ENCODE measurements around the gene CCNG1. TPM values are rescaled to one million over a fixed set of nuclear protein-coding genes. Genes with fewer than 3 reads are reported as not detected.

The CCNG1 gene, protein sequence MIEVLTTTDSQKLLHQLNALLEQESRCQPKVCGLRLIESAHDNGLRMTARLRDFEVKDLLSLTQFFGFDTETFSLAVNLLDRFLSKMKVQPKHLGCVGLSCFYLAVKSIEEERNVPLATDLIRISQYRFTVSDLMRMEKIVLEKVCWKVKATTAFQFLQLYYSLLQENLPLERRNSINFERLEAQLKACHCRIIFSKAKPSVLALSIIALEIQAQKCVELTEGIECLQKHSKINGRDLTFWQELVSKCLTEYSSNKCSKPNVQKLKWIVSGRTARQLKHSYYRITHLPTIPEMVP
- total RNA-seq (2014; rRNA removed; shearing (Covaris generic)) = 94.3 and 95.6 TPM in 2 replicates

DNA sequence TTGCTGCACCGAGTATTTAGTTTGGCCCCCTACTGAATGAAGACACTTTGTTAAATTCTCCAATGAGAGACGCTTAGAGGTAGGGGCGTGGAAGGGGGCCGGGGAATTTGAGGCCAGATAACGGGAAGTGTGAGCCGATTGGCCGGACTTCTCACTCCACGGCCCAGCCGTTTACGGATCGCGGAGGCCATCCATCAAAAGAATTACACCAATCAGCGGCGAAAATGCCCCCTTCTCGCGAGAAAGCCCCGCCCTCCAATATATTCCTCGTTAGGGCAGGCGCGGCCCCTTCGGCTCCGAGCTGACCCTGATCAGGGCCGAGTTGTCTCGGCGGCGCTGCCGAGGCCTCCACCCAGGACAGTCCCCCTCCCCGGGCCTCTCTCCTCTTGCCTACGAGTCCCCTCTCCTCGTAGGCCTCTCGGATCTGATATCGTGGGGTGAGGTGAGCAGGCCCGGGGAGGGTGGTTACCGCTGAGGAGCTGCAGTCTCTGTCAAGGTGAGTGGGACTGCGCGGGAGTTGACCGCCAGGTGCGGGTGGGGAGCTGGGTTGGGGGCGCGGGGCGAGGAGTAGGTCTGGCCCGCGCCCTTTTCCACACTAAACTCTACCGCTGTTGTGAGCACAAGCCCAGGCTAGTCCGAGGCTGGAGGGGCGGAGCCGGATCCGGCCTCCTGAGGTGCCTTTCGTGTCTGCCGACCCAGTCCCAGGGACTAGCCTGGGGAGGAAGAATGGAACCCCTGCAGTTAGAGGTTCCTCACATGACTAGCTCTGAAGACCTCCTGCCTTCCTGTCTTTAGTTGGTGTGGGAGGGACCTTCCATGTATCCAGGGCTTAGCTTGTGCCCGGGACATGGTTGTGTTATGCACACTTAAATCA lies at the start of gene CCNG1:
Gene CCNG1, plus strand, starts transcription at position 287 of the 874 bp plus-strand sequence. CDS start 1,662 bp downstream, outside the sequence.

DNA sequence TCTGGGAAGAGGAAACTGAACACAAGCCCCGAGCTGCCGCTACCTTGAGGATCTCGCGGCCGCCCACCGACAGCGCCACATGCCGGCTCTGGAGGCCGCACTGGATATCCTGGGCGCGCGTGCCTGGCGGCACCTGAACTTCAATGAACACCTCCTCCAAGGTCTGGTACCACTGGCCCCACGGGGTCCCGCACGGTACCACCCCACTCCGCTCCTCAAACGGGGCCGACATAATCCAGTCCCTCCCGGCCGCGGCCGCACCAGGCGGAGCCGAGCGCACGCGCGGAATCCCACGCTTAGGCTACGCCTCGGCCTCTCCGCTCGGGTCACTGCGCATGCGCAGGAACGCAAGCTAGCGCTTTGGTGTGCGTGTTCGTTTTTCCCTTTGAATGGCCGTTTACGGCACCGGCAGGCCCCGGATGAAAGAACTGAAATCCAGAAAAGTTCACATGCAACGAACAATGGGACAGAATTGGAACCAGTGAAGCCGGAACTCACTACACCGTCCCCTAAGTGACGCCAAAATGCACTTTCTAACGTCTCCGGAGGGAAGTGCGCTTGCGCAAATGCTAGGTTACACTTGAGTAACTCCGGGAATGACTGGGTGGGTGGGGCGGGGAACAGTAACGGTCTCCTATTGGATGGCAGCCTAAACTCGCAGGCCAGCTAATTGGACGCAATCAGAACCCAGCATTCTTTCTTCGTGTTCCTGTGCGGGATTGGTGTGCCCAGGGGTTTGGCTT lies 22.6 kb downstream of the CCNG1 start, which contains the start of gene NUDCD2:
Gene NUDCD2, minus strand, starts transcription at position 284 of the 743 bp plus-strand sequence. Its CDS starts 52 bp downstream, at position 232.

DNA sequence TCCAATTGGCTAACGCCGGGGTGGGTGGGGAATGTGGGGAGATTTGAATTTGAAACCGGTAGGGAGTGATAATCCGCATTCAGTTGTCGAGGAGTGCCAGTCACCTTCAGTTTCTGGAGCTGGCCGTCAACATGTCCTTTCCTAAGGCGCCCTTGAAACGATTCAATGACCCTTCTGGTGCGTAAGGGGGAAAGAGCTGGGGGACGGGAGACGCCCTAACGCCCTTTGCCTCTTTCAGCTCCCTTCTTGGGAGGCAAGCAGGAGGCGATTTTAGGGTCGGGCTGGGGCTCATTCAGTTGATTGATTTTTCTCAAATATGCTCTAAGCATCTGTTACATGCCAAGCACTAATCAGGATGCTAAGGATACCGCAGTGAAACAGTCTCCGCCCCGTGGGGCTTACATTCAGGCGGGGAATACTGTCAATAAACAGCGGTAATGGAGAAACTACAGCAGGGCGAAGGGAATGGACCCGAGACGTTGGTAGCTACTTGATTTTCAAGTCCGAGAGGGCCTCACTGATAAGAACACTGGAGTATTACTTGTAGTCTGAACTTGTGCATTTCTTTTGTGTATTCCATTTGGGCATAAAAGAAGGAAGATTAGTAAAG lies 23.3 kb downstream of the CCNG1 start, which contains the start of gene HMMR:
Gene HMMR, plus strand, starts transcription at position 71 of the 610 bp plus-strand sequence. Its CDS starts 61 bp downstream, at position 132.

Small RNAs within 50 kb of the gene (small RNA-seq; reads per million reads assigned to genes)
- not detected for gene AC008723.1

Other genes with a start within 250 kb of the CCNG1 start
- gene NUDCD2, start 22.5 kb downstream of the CCNG1 start, total RNA-seq (2014; rRNA removed; shearing (Covaris generic)) = 15.8 and 20.0 TPM in 2 replicates
- 53.9 and 55.5 TPM in 2 replicates for gene HMMR, start 23.0 kb downstream of the CCNG1 start, total RNA-seq (2014; rRNA removed; shearing (Covaris generic))
- 33.7 and 40.2 TPM in 2 replicates for gene MAT2B, start 68.0 kb downstream of the CCNG1 start, total RNA-seq (2014; rRNA removed; shearing (Covaris generic))

All from A375 (cell line).